Activated CD8-positive, alpha-beta T cell treated with anti-CD3 and anti-CD28 coated beads for 36 hours (primary cell): Measurements from ENCODE around the gene MANF. TPM values are rescaled to one million over a fixed set of nuclear protein-coding genes. Genes with fewer than 3 reads are reported as not detected.

ENCODE experiments used
- ATAC-seq: fragments of 200-7000 bp; cut with Tn5 transposase; one replicate; pipeline ENCODE4 v1.10.0; 2021; ENCODE audit warnings: mild to moderate bottlenecking, moderate library complexity
- CTCF ChIA-PET: fragments of 350-600 bp; sonication (Branson Sonifier 250); formaldehyde crosslinking; loops from one replicate; lab custom pipeline; 2021; ENCODE audit warnings: antibody characterized with exemption; lab: Charles Lee
- POLR2A ChIA-PET: fragments of 350-600 bp; sonication (Branson Sonifier 250); formaldehyde crosslinking; loops from one replicate; lab custom pipeline; 2021; ENCODE audit warnings: antibody characterized with exemption; lab: Charles Lee
- DNase-seq: peaks from one replicate; pipeline ENCODE4 v3.0.0-alpha.2; 2020
- H3K27ac Mint-ChIP-seq: one replicate; pipeline ENCODE4 v1.8.0; 2021; ENCODE audit warnings: mild to moderate bottlenecking, mixed read lengths
- H3K27me3 Mint-ChIP-seq: one replicate; pipeline ENCODE4 v1.8.0; 2021; ENCODE audit warnings: mixed read lengths
- H3K36me3 Mint-ChIP-seq: one replicate; pipeline ENCODE4 v1.8.0; 2021; ENCODE audit warnings: low read depth, mixed read lengths
- H3K4me1 Mint-ChIP-seq: one replicate; pipeline ENCODE4 v1.8.0; 2021; ENCODE audit warnings: low read depth, mixed read lengths
- H3K4me3 Mint-ChIP-seq: one replicate; pipeline ENCODE4 v1.8.0; 2021; ENCODE audit warnings: mild to moderate bottlenecking, moderate library complexity, mixed read lengths
- H3K9me3 Mint-ChIP-seq: one replicate; pipeline ENCODE4 v1.8.0; 2021; ENCODE audit warnings: mixed read lengths
- CTCF ChIP-seq: fragments of 200-600 bp; IDR thresholded peaks from one replicate; pipeline ENCODE4 v1.8.0; 2022; ENCODE audit warnings: antibody characterized with exemption, mild to moderate bottlenecking
- intact Hi-C: fragments of 100-400 bp; cut with micrococcal nuclease; formaldehyde crosslinking; loops from one replicate; pipeline ENCODE4 v1.10.0; 2022
- total RNA-seq, 2 experiments: library from RNA; stranded (reverse); gene quantifications; one replicate each; pipeline ENCODE4 v1.2.3, GENCODE V29; 2021

Gene MANF
- total RNA-seq, 2 experiments from 2014 or later, result 107 to 109 TPM

- Mint-ChIP-seq H3K9me3 (no peaks in the 10 kb centered on the region), H3K4me3 (no peak overlapping the region), H3K27me3 (no peaks in the 10 kb centered on the region), H3K4me1 (peaks cover 2% of the 10 kb centered on the region), H3K27ac (no peak overlapping the region), H3K36me3 (peaks cover 5% of the 10 kb centered on the region)
- peak; percentile 51 for TF ChIP-seq CTCF
- POLR2A ChIA-PET, result interaction anchor here (0.7 kb wide), 1 partner anchor 756 kb away, joined by 3 read pairs; no protein-coding TSS in a partner anchor
- ATAC-seq (peak; percentile 47), DNase-seq (peak; percentile 77)
- intact Hi-C loops, result loop anchor here (2.0 kb wide), 1 partner anchor 401 kb away; no protein-coding TSS in a partner anchor
- CTCF ChIA-PET, result interaction anchor here (0.6 to 3.8 kb wide), 12 partner anchors 13 to 762 kb away, joined by 3 to 38 read pairs (median 4); partner anchors contain the start of genes DOCK3 and MAPKAPK3
Observed at GRCh38 chr3:51371943-51372557, 13.0 kb upstream of the MANF start.

- no peak for ATAC-seq
- POLR2A ChIA-PET, result no interaction called here
Observed at GRCh38 chr3:51373658-51374421, 11.3 kb upstream of the MANF start.

GRCh38 chr3:51374456-51374855, 10.6 kb upstream of the MANF start:
- Mint-ChIP-seq H3K9me3 (no peaks in the 10 kb centered on the region), H3K27me3 (no peaks in the 10 kb centered on the region), H3K27ac (no peak overlapping the region), H3K4me3 (no peak overlapping the region), H3K36me3 (no peaks in the 10 kb centered on the region), H3K4me1 (peaks cover 6% of the 10 kb centered on the region)
- TF ChIP-seq CTCF, result no peak
- POLR2A ChIA-PET, result no interaction called here
- no peak for ATAC-seq
- intact Hi-C loops, result no loop called here
- CTCF ChIA-PET, result interaction anchor here (2.9 kb wide), 1 partner anchor 403 kb away, joined by 7 read pairs; no protein-coding TSS in a partner anchor
- DNase-seq, result no peak

More at GRCh38 chr3:51373658-51374421, 11.3 kb upstream of the MANF start:
- Mint-ChIP-seq H3K36me3 (no peaks in the 10 kb centered on the region), H3K4me1 (peaks cover 2% of the 10 kb centered on the region), H3K9me3 (no peaks in the 10 kb centered on the region), H3K4me3 (no peak overlapping the region), H3K27me3 (no peaks in the 10 kb centered on the region), H3K27ac (no peak overlapping the region)
- no peak for TF ChIP-seq CTCF
- CTCF ChIA-PET, result interaction anchor here (2.3 to 2.9 kb wide), 2 partner anchors 402 to 758 kb away, joined by 7 to 13 read pairs; partner anchors contain the start of gene MAPKAPK3
- no peak for DNase-seq
- intact Hi-C loops, result loop anchor here (2.0 kb wide), 1 partner anchor 403 kb away; no protein-coding TSS in a partner anchor

- Mint-ChIP-seq H3K9me3 (no peaks in the 10 kb centered on the region), H3K36me3 (no peaks in the 10 kb centered on the region), H3K4me3 (no peak overlapping the region), H3K27ac (no peak overlapping the region), H3K4me1 (peaks cover 8% of the 10 kb centered on the region), H3K27me3 (no peaks in the 10 kb centered on the region)
- ChIA-PET CTCF (interaction anchor here (2.9 kb wide), 1 partner anchor 403 kb away, joined by 7 read pairs; no protein-coding TSS in a partner anchor), POLR2A (interaction anchor here (0.6 kb wide), 1 partner anchor 239 kb away, joined by 4 read pairs; no protein-coding TSS in a partner anchor)
- DNase-seq (no peak), ATAC-seq (no peak)
- TF ChIP-seq CTCF, result no peak
- intact Hi-C loops, result no loop called here
Observed at GRCh38 chr3:51375136-51375535, 10.0 kb upstream of the MANF start.
